ENCODE measurements around the gene KCNK17. TPM values are rescaled to one million over a fixed set of nuclear protein-coding genes. Genes with fewer than 3 reads are reported as not detected.
A peak's percentile ranks its signal among the peaks of the same experiment; 100 is the strongest.

The KCNK17 gene
- total RNA-seq, 2 donors from 2014 or later, result 0.51 to 0.64 TPM

GRCh38 chr6:39307462-39307861, 6.8 kb downstream of the KCNK17 start:
- H3K9me3 ChIP-seq, result no peaks in the 10 kb centered on the region
- no peaks in the 10 kb centered on the region for H3K4me1 ChIP-seq (replicated peaks)
- H3K27me3 ChIP-seq (replicated peaks; ENCODE audit: insufficient read depth), result no peaks in the 10 kb centered on the region
- DNase-seq (ENCODE audit: low spot score), result no peak
- no peak overlapping the region for H3K4me3 ChIP-seq
- no peaks in the 10 kb centered on the region for H3K36me3 ChIP-seq
- intact Hi-C loops (cut with DNase I), result loop anchor here (10.0 kb wide), 1 partner anchor 223 kb away; no protein-coding TSS in a partner anchor
- no peak overlapping the region for H3K27ac ChIP-seq
- TF ChIP-seq POLR2A (IDR thresholded peaks at IDR 0.05) (no peak), POLR2AphosphoS5 (IDR thresholded peaks at IDR 0.05) (no peak)
- WGBS, result 73% methylated on average over 3 of the region's 3 CpGs

GRCh38 chr6:39304951-39305350, 9.3 kb downstream of the KCNK17 start:
- TF ChIP-seq CTCF (IDR thresholded peaks at IDR 0.05), result no peak
- TF ChIP-seq POLR2AphosphoS5 (IDR thresholded peaks at IDR 0.05), result no peak
- TF ChIP-seq POLR2A (IDR thresholded peaks at IDR 0.05), result no peak
- H3K36me3 ChIP-seq, result no peaks in the 10 kb centered on the region
- no peak overlapping the region for H3K4me3 ChIP-seq
- H3K27me3 ChIP-seq (replicated peaks; ENCODE audit: insufficient read depth), result no peaks in the 10 kb centered on the region
- no peak overlapping the region for H3K27ac ChIP-seq
- intact Hi-C loops (cut with DNase I), result loop anchor here (5.0 to 10.0 kb wide), 3 partner anchors 220 to 433 kb away; no protein-coding TSS in a partner anchor
- no peaks in the 10 kb centered on the region for H3K4me1 ChIP-seq (replicated peaks)
- no peaks in the 10 kb centered on the region for H3K9me3 ChIP-seq
- no peak for DNase-seq (ENCODE audit: low spot score)

- Histone ChIP-seq H3K4me1 (replicated peaks) (no peaks in the 10 kb centered on the region), H3K9me3 (no peaks in the 10 kb centered on the region), H3K27me3 (replicated peaks; ENCODE audit: insufficient read depth) (no peaks in the 10 kb centered on the region), H3K36me3 (no peaks in the 10 kb centered on the region), H3K4me3 (no peak overlapping the region), H3K27ac (no peak overlapping the region)
- intact Hi-C loops (cut with DNase I), result loop anchor here (1.0 to 10.0 kb wide), 4 partner anchors 137 to 431 kb away; no protein-coding TSS in a partner anchor
- WGBS, result 91% methylated on average over 25 of the region's 30 CpGs
- DNase-seq (ENCODE audit: low spot score), result no peak
- TF ChIP-seq POLR2AphosphoS5 (IDR thresholded peaks at IDR 0.05), result no peak
- no peak for TF ChIP-seq POLR2A (IDR thresholded peaks at IDR 0.05)
- TF ChIP-seq CTCF (IDR thresholded peaks at IDR 0.05), result no peak
These were observed 10.6 kb downstream of the KCNK17 start for GRCh38 chr6:39303425-39304153.

GRCh38 chr6:39302669-39303424, 11.4 kb downstream of the KCNK17 start:
- intact Hi-C loops (cut with DNase I), result loop anchor here (1.0 to 10.0 kb wide), 4 partner anchors 137 to 431 kb away; no protein-coding TSS in a partner anchor
- Histone ChIP-seq H3K4me3 (no peak overlapping the region), H3K4me1 (replicated peaks) (no peaks in the 10 kb centered on the region), H3K27me3 (replicated peaks; ENCODE audit: insufficient read depth) (no peaks in the 10 kb centered on the region), H3K36me3 (no peaks in the 10 kb centered on the region), H3K9me3 (no peaks in the 10 kb centered on the region), H3K27ac (no peak overlapping the region)
- TF ChIP-seq CTCF (IDR thresholded peaks at IDR 0.05), result peak; percentile 77 to 95 (median 92)
- TF ChIP-seq POLR2A (IDR thresholded peaks at IDR 0.05), result no peak
- no peak for TF ChIP-seq POLR2AphosphoS5 (IDR thresholded peaks at IDR 0.05)
- WGBS, result 8% methylated on average over 11 of the region's 11 CpGs
- DNase-seq (ENCODE audit: low spot score), result peak; percentile 80

- WGBS, result 100% methylated on average over 2 of the region's 2 CpGs
- Histone ChIP-seq H3K27me3 (replicated peaks; ENCODE audit: insufficient read depth) (no peaks in the 10 kb centered on the region), H3K9me3 (no peaks in the 10 kb centered on the region), H3K4me3 (no peak overlapping the region), H3K4me1 (replicated peaks) (no peaks in the 10 kb centered on the region), H3K36me3 (no peaks in the 10 kb centered on the region), H3K27ac (no peak overlapping the region)
- DNase-seq (ENCODE audit: low spot score), result no peak
- TF ChIP-seq CTCF (IDR thresholded peaks at IDR 0.05), result no peak
- intact Hi-C loops (cut with DNase I), result loop anchor here (5.0 to 10.0 kb wide), 3 partner anchors 217 to 430 kb away; no protein-coding TSS in a partner anchor
These were observed 12.2 kb downstream of the KCNK17 start for GRCh38 chr6:39302011-39302410.
